H1 (cell line): ENCODE data around the gene ATP6V0D1. TPM values are rescaled to one million over a fixed set of nuclear protein-coding genes. Genes with fewer than 3 reads are reported as not detected.

Experiments
- CTCF ChIA-PET: fragments of 300-600 bp; sonication (Branson Sonifier 250); formaldehyde crosslinking; loops from one replicate; lab custom pipeline; 2021; ENCODE audit not compliant: partially characterized antibody; lab: Charles Lee
- POLR2A ChIA-PET: fragments of 300-600 bp; sonication (Branson Sonifier 250); formaldehyde crosslinking; loops from one replicate; lab custom pipeline; 2021; ENCODE audit warnings: inconsistent platforms; ENCODE audit not compliant: partially characterized antibody; lab: Charles Lee
- DNase-seq, 2 experiments: peaks; one replicate each; pipeline versions ENCODE4 v3.0.0 to v3.0.0-alpha.2; 2010 to 2022; ENCODE audit warnings: low spot score in 2 of 2, low read depth in 1 of 2, mixed read lengths in 1 of 2
- FAIRE-seq: peaks from 2 replicates; lab custom pipeline; 2011; peaks lifted over from hg19 to GRCh38; lab: Jason Lieb, UNC
- H2AFZ ChIP-seq: 2 replicates; pipeline ENCODE4 v1.8.1; 2012; ENCODE audit warnings: low read length, inconsistent platforms
- H2AK5ac ChIP-seq: 2 replicates; pipeline ENCODE4 v1.6.1; 2013; ENCODE audit warnings: low read depth, low read length
- H2BK120ac ChIP-seq: replicated peaks from 2 replicates; pipeline ENCODE3; 2013; ENCODE audit warnings: low read depth, low read length, inconsistent platforms
- H2BK12ac ChIP-seq: 2 replicates; pipeline ENCODE4 v1.6.1; 2013; ENCODE audit warnings: low read depth, low read length
- H2BK15ac ChIP-seq: 2 replicates; pipeline ENCODE4 v1.6.1; 2013; ENCODE audit warnings: low read length
- H2BK20ac ChIP-seq: 2 replicates; pipeline ENCODE4 v1.6.1; 2013; ENCODE audit warnings: low read length
- H2BK5ac ChIP-seq: 2 replicates; pipeline ENCODE4 v1.6.1; 2013; ENCODE audit warnings: low read depth, low read length
- H3K14ac ChIP-seq: 2 replicates; pipeline ENCODE4 v1.6.1; 2013; ENCODE audit warnings: inconsistent platforms; ENCODE audit not compliant: insufficient read length
- H3K18ac ChIP-seq: 2 replicates; pipeline ENCODE4 v1.6.1; 2013; ENCODE audit warnings: low read length; ENCODE audit errors: extremely low read depth
- H3K23ac ChIP-seq: 2 replicates; pipeline ENCODE4 v1.6.1; 2013; ENCODE audit warnings: inconsistent platforms; ENCODE audit not compliant: insufficient read length
- H3K23me2 ChIP-seq: 2 replicates; pipeline ENCODE4 v1.6.1; 2013; ENCODE audit warnings: low read depth, low read length
- H3K27ac ChIP-seq: 2 replicates; pipeline ENCODE4 v1.6.1; 2011; ENCODE audit warnings: low read depth, low read length, inconsistent platforms
- H3K27me3 ChIP-seq, 4 experiments: replicated peaks in 1 of 4; 1 replicate in 1 of 4; 2 replicates in 3 of 4; pipeline versions ENCODE4 v1.6.1 to v1.8.1; 2011 to 2013; ENCODE audit warnings: low read length in 3 of 4, mild to moderate bottlenecking in 3 of 4, inconsistent platforms in 2 of 4, mixed read lengths in 2 of 4, moderate library complexity in 1 of 4; ENCODE audit not compliant: control insufficient read depth in 3 of 4, insufficient read depth in 3 of 4; ENCODE audit errors: extremely low read depth in 1 of 4
- H3K36me3 ChIP-seq, 4 experiments: 2 replicates each; pipeline versions ENCODE4 v1.6.1 to v1.8.1; 2011 to 2013; ENCODE audit warnings: mild to moderate bottlenecking in 4 of 4, low read length in 3 of 4, moderate library complexity in 2 of 4, control low read depth in 1 of 4, inconsistent platforms in 1 of 4; ENCODE audit not compliant: insufficient read depth in 4 of 4, control insufficient read depth in 2 of 4
- H3K4ac ChIP-seq: replicated peaks from 2 replicates; pipeline ENCODE3; 2013; ENCODE audit warnings: low read length, low read depth, mixed read lengths, inconsistent platforms; ENCODE audit not compliant: insufficient read length
- H3K4me1 ChIP-seq, 4 experiments: replicated peaks in 1 of 4; 1 replicate in 1 of 4; 2 replicates in 3 of 4; pipeline versions ENCODE4 v1.6.1 to v1.8.1; 2011 to 2013; ENCODE audit warnings: low read length in 3 of 4, inconsistent platforms in 2 of 4, mixed read lengths in 1 of 4; ENCODE audit not compliant: insufficient read depth in 4 of 4, control insufficient read depth in 3 of 4
- H3K4me2 ChIP-seq, 2 experiments: 2 replicates each; pipeline versions ENCODE4 v1.6.1 to v1.8.1; 2011 to 2013; ENCODE audit warnings: low read depth in 2 of 2, low read length in 2 of 2, control low read depth in 1 of 2, inconsistent platforms in 1 of 2, mild to moderate bottlenecking in 1 of 2; ENCODE audit not compliant: insufficient read depth in 1 of 2
- H3K4me3 ChIP-seq, 4 experiments: fragments of 200-600, 300-600 bp in 1 of 4; sonication (generic), shearing (Covaris generic), sonication (Bioruptor Twin) in 1 of 4; 2 replicates each; pipeline versions ENCODE4 v1.5.1 to v1.8.1; 2011 to 2016; ENCODE audit warnings: low read length in 4 of 4, low read depth in 3 of 4, control low read depth in 2 of 4, inconsistent platforms in 2 of 4, mild to moderate bottlenecking in 2 of 4, mixed read lengths in 1 of 4, moderate library complexity in 1 of 4; ENCODE audit not compliant: insufficient read depth in 2 of 4; ENCODE audit errors: extremely low read depth in 1 of 4
- H3K56ac ChIP-seq: replicated peaks from 2 replicates; pipeline ENCODE3; 2013; ENCODE audit warnings: low read depth, mild to moderate bottlenecking, mixed read lengths, low read length, inconsistent platforms; ENCODE audit not compliant: insufficient read length
- H3K79me1 ChIP-seq: 2 replicates; pipeline ENCODE4 v1.6.1; 2013; ENCODE audit warnings: low read depth, low read length, control low read depth
- H3K79me2 ChIP-seq, 2 experiments: 2 replicates each; pipeline versions ENCODE4 v1.6.1 to v1.8.1; 2012 to 2013; ENCODE audit warnings: low read length in 2 of 2, mild to moderate bottlenecking in 2 of 2, inconsistent platforms in 1 of 2; ENCODE audit not compliant: insufficient read depth in 2 of 2, control insufficient read depth in 1 of 2
- H3K9ac ChIP-seq, 4 experiments: replicated peaks in 1 of 4; 1 replicate in 1 of 4; 2 replicates in 3 of 4; pipeline versions ENCODE4 v1.6.1 to v1.8.1; 2011 to 2013; ENCODE audit warnings: low read depth in 3 of 4, low read length in 3 of 4, control low read depth in 2 of 4, mild to moderate bottlenecking in 2 of 4, moderate library complexity in 2 of 4, inconsistent platforms in 1 of 4; ENCODE audit errors: extremely low read depth in 1 of 4
- H3K9me3 ChIP-seq, 2 experiments: 2 replicates each; pipeline versions ENCODE4 v1.6.1 to v1.8.1; 2012 to 2013; ENCODE audit warnings: mild to moderate bottlenecking in 2 of 2, moderate library complexity in 2 of 2, control low read depth in 1 of 2, inconsistent platforms in 1 of 2, low read depth in 1 of 2, low read length in 1 of 2, mixed read lengths in 1 of 2; ENCODE audit not compliant: insufficient read depth in 2 of 2
- H4K20me1 ChIP-seq, 2 experiments: replicated peaks in 1 of 2; 2 replicates each; pipeline versions ENCODE3 to v1.8.1; 2011 to 2013; ENCODE audit warnings: inconsistent platforms in 2 of 2, low read length in 2 of 2, mild to moderate bottlenecking in 1 of 2; ENCODE audit not compliant: insufficient read depth in 2 of 2, control insufficient read depth in 1 of 2
- H4K5ac ChIP-seq: 2 replicates; pipeline ENCODE4 v1.6.1; 2013; ENCODE audit warnings: low read length, low read depth, mixed read lengths, inconsistent platforms; ENCODE audit not compliant: insufficient read length
- H4K8ac ChIP-seq: 2 replicates; pipeline ENCODE4 v1.8.0; 2013; ENCODE audit warnings: mild to moderate bottlenecking, moderate library complexity, low read length, inconsistent platforms; ENCODE audit not compliant: insufficient read depth; ENCODE audit errors: extremely low read depth
- H4K91ac ChIP-seq: replicated peaks from 2 replicates; pipeline ENCODE3; 2013; ENCODE audit warnings: low read length, mixed read lengths, inconsistent platforms; ENCODE audit not compliant: insufficient read length
- CEBPB ChIP-seq: IDR thresholded peaks from 2 replicates; pipeline ENCODE4 v1.6.1; 2012; ENCODE audit warnings: low read depth, low read length
- GABPA ChIP-seq: IDR thresholded peaks from 2 replicates; pipeline ENCODE4 v1.6.1; 2011; ENCODE audit warnings: mild to moderate bottlenecking, low read length, moderate library complexity, borderline replicate concordance; ENCODE audit not compliant: insufficient read depth
- NANOG ChIP-seq: IDR thresholded peaks from 2 replicates; pipeline ENCODE4 v1.6.1; 2011; ENCODE audit warnings: low read length, low read depth, mild to moderate bottlenecking, inconsistent platforms; ENCODE audit not compliant: insufficient read depth, poor library complexity, severe bottlenecking
- ZNF274 ChIP-seq: IDR thresholded peaks from 2 replicates; pipeline ENCODE4 v1.7.0; 2012; ENCODE audit warnings: low read length, borderline replicate concordance; ENCODE audit errors: extremely low read depth
- WGBS, 2 experiments: shearing (Covaris generic) in 1 of 2; methylation state at CpG; one replicate each; pipeline versions ENCODE4 v1.1.6 to v1.1.7; 2013 to 2015; ENCODE audit warnings: low lambda C conversion rate in 2 of 2, mixed read lengths in 2 of 2, inconsistent platforms in 1 of 2, low coverage in 1 of 2, missing lambda C conversion rate in 1 of 2; ENCODE audit not compliant: insufficient replicate concordance in 2 of 2, insufficient coverage in 1 of 2, insufficient read length in 1 of 2; ENCODE audit errors: extremely low coverage in 1 of 2, missing lambda C conversion rate in 1 of 2; 5-methylcytosine and 5-hydroxymethylcytosine counted together
- polyA plus RNA-seq, 7 experiments: library from polyadenylated mRNA; depleted of rRNA in 3 of 7; stranded (reverse) in 5 of 7; unstranded in 2 of 7; fragments of >200 nt in 5 of 7; fragments of 200-250 nt in 2 of 7; gene quantifications; 1 replicate in 5 of 7; 2 replicates in 1 of 7; 4 replicates in 1 of 7; pipeline versions ENCODE4 v1.2.1 to v1.2.3, GENCODE V29; 2011 to 2013; ENCODE audit warnings: missing spikeins in 2 of 7, mixed read lengths in 2 of 7
- total RNA-seq: library from RNA; stranded (reverse); fragmentation: NEBNext Ultra II Directional; extraction: Animal tissue kit (Norgen Biotek cat#: 25700); gene quantifications from 2 replicates; pipeline ENCODE4 v1.2.1, GENCODE V29; 2021

ATP6V0D1 gene
- total and polyA plus RNA-seq, 2 of the 8 experiments (the other 6 are each of a cell fraction or from before 2014, with no cell fraction given): 47.3 to 134 TPM

GRCh38 chr16:67509016-67509415, 28.1 kb upstream of the ATP6V0D1 start:
- no peak overlapping the region for H2BK120ac ChIP-seq
- no peak overlapping the region for H2AFZ ChIP-seq
- H3K9ac ChIP-seq: no peak overlapping the region
- H3K23me2 ChIP-seq: no peaks in the 10 kb centered on the region
- no peak overlapping the region for H4K5ac ChIP-seq
- H3K4me3 ChIP-seq: no peak overlapping the region
- H3K27me3 ChIP-seq: no peaks in the 10 kb centered on the region; a peak in 3 of 7 replicates
- H2BK20ac ChIP-seq: no peak overlapping the region
- no peak overlapping the region for H3K4me2 ChIP-seq
- no peak for FAIRE-seq
- H3K23ac ChIP-seq: no peak overlapping the region
- H4K8ac ChIP-seq: 0 out of 2 replicates have a peak overlapping the region, but pooled peaks have one; percentile 35
- H2BK12ac ChIP-seq: no peak overlapping the region; the same call in 1 of the 2 replicates
- H3K79me1 ChIP-seq: no peaks in the 10 kb centered on the region
- H3K18ac ChIP-seq: no peak overlapping the region
- no peak overlapping the region for H4K91ac ChIP-seq
- H2BK5ac ChIP-seq: no peak overlapping the region
- H3K14ac ChIP-seq: no peak overlapping the region
- peaks cover 0 to 4% (median 2%) of the 10 kb centered on the region in 4 experiments; a peak in 3 of 7 replicates for H3K4me1 ChIP-seq
- H2AK5ac ChIP-seq: no peak overlapping the region
- 91% methylated on average over 4 of the region's 4 CpGs; no CpG with 5 or more reads in 1 of the 2 experiments for WGBS, 2 experiments
- no peaks in the 10 kb centered on the region for H3K36me3 ChIP-seq
- H2BK15ac ChIP-seq: no peak overlapping the region
- H3K4ac ChIP-seq: no peak overlapping the region
- no peaks in the 10 kb centered on the region for H4K20me1 ChIP-seq
- no peak for DNase-seq
- TF ChIP-seq GABPA: no peak
- no peak for TF ChIP-seq ZNF274
- no peak for TF ChIP-seq CEBPB
- TF ChIP-seq NANOG: no peak
- TF ChIP-seq, all 59 proteins: peak for 0
- Histone ChIP-seq H3K79me2 (no peaks in the 10 kb centered on the region), H3K27ac (no peak overlapping the region), H3K56ac (no peak overlapping the region), H3K9me3 (no peaks in the 10 kb centered on the region)
- ChIA-PET CTCF (interaction anchor here (1.0 to 9.9 kb wide), 4 partner anchors 12 to 143 kb away, joined by 3 to 335 read pairs (median 41); partner anchors contain the start of gene ATP6V0D1), POLR2A (interaction anchor here (0.7 kb wide), 1 partner anchor 39 kb away, joined by 3 read pairs; no protein-coding TSS in a partner anchor)
